ENCODE measurements around the gene PRKD1.

The PRKD1 gene

DNA sequence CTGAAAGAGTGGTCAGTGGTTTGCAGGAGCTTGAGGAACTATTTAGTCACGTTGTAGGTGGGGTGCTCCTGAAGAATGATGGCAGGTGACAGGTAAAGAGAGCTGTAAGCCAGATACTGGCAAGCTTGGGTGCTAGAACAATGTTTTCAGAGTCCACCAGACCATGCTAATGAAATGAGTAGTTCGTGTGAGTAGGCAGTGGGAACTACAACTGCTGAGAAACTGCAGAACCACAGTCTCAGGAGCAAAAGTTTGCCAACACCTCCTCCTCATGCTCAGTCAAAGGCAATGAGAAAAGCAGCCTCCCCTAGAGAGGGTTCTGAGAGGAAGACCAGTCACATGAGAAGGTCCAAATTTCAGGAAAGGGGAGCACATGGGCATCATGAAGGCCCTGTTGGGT is 91.3 kb downstream of the PRKD1 start:
- ATAC-seq = no peak
- TF ChIP-seq ZFP30 (CRISPR knock-in tag; IDR thresholded peaks at IDR 0.05) = no peak
- TF ChIP-seq TCF4 (CRISPR knock-in tag; IDR thresholded peaks at IDR 0.05; ENCODE audit: borderline replicate concordance) = no peak
- TF ChIP-seq ESRRG (CRISPR knock-in tag; IDR thresholded peaks at IDR 0.05) = no peak
- TF ChIP-seq ZC3H10 (CRISPR knock-in tag; IDR thresholded peaks at IDR 0.05) = no peak
- no peak for TF ChIP-seq ARNTL (CRISPR knock-in tag; IDR thresholded peaks at IDR 0.05; ENCODE audit: borderline replicate concordance, low read depth)
- TF ChIP-seq RARB (CRISPR knock-in tag; IDR thresholded peaks at IDR 0.05) = no peak
- TF ChIP-seq, protein P1, sequence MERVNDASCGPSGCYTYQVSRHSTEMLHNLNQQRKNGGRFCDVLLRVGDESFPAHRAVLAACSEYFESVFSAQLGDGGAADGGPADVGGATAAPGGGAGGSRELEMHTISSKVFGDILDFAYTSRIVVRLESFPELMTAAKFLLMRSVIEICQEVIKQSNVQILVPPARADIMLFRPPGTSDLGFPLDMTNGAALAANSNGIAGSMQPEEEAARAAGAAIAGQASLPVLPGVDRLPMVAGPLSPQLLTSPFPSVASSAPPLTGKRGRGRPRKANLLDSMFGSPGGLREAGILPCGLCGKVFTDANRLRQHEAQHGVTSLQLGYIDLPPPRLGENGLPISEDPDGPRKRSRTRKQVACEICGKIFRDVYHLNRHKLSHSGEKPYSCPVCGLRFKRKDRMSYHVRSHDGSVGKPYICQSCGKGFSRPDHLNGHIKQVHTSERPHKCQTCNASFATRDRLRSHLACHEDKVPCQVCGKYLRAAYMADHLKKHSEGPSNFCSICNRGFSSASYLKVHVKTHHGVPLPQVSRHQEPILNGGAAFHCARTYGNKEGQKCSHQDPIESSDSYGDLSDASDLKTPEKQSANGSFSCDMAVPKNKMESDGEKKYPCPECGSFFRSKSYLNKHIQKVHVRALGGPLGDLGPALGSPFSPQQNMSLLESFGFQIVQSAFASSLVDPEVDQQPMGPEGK (CRISPR knock-in tag; IDR thresholded peaks at IDR 0.05; ENCODE audit: borderline replicate concordance) = no peak
- no peak for TF ChIP-seq CSDC2 (CRISPR knock-in tag; IDR thresholded peaks at IDR 0.05)
- TF ChIP-seq ZNF70 (CRISPR knock-in tag; IDR thresholded peaks at IDR 0.05) = no peak
- TF ChIP-seq, protein P2, sequence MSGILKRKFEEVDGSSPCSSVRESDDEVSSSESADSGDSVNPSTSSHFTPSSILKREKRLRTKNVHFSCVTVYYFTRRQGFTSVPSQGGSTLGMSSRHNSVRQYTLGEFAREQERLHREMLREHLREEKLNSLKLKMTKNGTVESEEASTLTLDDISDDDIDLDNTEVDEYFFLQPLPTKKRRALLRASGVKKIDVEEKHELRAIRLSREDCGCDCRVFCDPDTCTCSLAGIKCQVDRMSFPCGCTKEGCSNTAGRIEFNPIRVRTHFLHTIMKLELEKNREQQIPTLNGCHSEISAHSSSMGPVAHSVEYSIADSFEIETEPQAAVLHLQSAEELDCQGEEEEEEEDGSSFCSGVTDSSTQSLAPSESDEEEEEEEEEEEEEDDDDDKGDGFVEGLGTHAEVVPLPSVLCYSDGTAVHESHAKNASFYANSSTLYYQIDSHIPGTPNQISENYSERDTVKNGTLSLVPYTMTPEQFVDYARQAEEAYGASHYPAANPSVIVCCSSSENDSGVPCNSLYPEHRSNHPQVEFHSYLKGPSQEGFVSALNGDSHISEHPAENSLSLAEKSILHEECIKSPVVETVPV (CRISPR knock-in tag; IDR thresholded peaks at IDR 0.05) = no peak
- TF ChIP-seq, protein P3, sequence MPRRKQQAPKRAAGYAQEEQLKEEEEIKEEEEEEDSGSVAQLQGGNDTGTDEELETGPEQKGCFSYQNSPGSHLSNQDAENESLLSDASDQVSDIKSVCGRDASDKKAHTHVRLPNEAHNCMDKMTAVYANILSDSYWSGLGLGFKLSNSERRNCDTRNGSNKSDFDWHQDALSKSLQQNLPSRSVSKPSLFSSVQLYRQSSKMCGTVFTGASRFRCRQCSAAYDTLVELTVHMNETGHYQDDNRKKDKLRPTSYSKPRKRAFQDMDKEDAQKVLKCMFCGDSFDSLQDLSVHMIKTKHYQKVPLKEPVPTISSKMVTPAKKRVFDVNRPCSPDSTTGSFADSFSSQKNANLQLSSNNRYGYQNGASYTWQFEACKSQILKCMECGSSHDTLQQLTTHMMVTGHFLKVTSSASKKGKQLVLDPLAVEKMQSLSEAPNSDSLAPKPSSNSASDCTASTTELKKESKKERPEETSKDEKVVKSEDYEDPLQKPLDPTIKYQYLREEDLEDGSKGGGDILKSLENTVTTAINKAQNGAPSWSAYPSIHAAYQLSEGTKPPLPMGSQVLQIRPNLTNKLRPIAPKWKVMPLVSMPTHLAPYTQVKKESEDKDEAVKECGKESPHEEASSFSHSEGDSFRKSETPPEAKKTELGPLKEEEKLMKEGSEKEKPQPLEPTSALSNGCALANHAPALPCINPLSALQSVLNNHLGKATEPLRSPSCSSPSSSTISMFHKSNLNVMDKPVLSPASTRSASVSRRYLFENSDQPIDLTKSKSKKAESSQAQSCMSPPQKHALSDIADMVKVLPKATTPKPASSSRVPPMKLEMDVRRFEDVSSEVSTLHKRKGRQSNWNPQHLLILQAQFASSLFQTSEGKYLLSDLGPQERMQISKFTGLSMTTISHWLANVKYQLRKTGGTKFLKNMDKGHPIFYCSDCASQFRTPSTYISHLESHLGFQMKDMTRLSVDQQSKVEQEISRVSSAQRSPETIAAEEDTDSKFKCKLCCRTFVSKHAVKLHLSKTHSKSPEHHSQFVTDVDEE (CRISPR knock-in tag; IDR thresholded peaks at IDR 0.05) = no peak
- no peak for TF ChIP-seq ZFP3 (CRISPR knock-in tag; IDR thresholded peaks at IDR 0.05)
- TF ChIP-seq ISL1 (CRISPR knock-in tag; IDR thresholded peaks at IDR 0.05) = no peak
- no peak for TF ChIP-seq OSR1 (CRISPR knock-in tag; IDR thresholded peaks at IDR 0.05)
- no peak for TF ChIP-seq ZNF565 (CRISPR knock-in tag; conservative IDR thresholded peaks at IDR 0.05; ENCODE audit: low read depth)

DNA sequence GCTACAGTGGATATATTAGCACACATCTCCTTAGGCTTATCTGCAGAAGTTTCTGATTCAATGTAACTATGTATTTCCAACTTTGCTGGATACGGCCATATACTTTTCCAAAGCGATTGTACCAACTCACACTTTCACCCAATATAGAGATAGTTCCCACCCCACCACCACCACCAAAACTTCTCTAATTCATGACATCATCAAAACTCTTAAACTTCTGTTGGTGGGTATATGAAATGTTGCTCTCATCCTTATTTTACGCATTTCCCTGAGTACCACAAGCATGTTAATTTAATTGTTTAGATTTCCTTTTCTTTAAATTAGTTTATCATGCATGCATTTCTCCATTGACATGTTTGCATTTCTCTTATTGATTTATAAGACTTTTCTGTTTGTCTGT is 95.6 kb downstream of the PRKD1 start:
- ATAC-seq = no peak
- TF ChIP-seq ZNF70 (CRISPR knock-in tag; IDR thresholded peaks at IDR 0.05) (no peak), CSDC2 (CRISPR knock-in tag; IDR thresholded peaks at IDR 0.05) (no peak), OSR1 (CRISPR knock-in tag; IDR thresholded peaks at IDR 0.05) (no peak), ZFP30 (CRISPR knock-in tag; IDR thresholded peaks at IDR 0.05) (no peak), ESRRG (CRISPR knock-in tag; IDR thresholded peaks at IDR 0.05) (no peak), TCF4 (CRISPR knock-in tag; IDR thresholded peaks at IDR 0.05; ENCODE audit: borderline replicate concordance) (no peak)
- TF ChIP-seq, protein P4, sequence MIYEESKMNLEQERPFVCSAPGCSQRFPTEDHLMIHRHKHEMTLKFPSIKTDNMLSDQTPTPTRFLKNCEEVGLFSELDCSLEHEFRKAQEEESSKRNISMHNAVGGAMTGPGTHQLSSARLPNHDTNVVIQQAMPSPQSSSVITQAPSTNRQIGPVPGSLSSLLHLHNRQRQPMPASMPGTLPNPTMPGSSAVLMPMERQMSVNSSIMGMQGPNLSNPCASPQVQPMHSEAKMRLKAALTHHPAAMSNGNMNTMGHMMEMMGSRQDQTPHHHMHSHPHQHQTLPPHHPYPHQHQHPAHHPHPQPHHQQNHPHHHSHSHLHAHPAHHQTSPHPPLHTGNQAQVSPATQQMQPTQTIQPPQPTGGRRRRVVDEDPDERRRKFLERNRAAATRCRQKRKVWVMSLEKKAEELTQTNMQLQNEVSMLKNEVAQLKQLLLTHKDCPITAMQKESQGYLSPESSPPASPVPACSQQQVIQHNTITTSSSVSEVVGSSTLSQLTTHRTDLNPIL (CRISPR knock-in tag; IDR thresholded peaks at IDR 0.05; ENCODE audit: low read depth) = no peak
- TF ChIP-seq, protein P1 (CRISPR knock-in tag; IDR thresholded peaks at IDR 0.05; ENCODE audit: borderline replicate concordance) = no peak
- TF ChIP-seq, protein P3 (CRISPR knock-in tag; IDR thresholded peaks at IDR 0.05) = no peak

DNA sequence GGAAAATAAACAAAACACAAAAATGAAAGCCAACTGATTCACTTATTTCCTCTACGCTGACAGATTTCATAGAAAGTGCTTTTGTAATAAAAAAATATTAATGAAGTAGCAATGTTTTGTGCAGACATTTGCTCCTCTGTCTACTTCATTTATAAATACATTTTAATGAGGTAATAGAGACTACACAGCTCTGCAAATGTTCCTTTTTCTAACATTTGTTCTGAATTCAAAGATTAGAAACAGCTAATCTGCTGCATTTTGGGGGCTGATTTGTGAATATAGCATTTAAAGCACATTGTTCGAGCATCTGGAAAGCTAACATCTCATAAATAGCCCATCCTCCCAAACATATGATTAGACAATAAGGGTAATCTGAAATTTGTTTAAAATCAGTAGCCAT is 97.8 kb downstream of the PRKD1 start:
- no peak for ATAC-seq
- TF ChIP-seq ZNF8 (CRISPR knock-in tag; IDR thresholded peaks at IDR 0.05) (no peak), ZC3H10 (CRISPR knock-in tag; IDR thresholded peaks at IDR 0.05) (no peak), ARNTL (CRISPR knock-in tag; IDR thresholded peaks at IDR 0.05; ENCODE audit: borderline replicate concordance, low read depth) (no peak), ZFP3 (CRISPR knock-in tag; IDR thresholded peaks at IDR 0.05) (no peak), CSDC2 (CRISPR knock-in tag; IDR thresholded peaks at IDR 0.05) (no peak), ISL1 (CRISPR knock-in tag; IDR thresholded peaks at IDR 0.05) (no peak), BACH2 (CRISPR knock-in tag; IDR thresholded peaks at IDR 0.05; ENCODE audit: borderline replicate concordance) (no peak), RARB (CRISPR knock-in tag; IDR thresholded peaks at IDR 0.05) (no peak), GLIS3 (CRISPR knock-in tag; IDR thresholded peaks at IDR 0.05) (no peak), ZNF565 (CRISPR knock-in tag; conservative IDR thresholded peaks at IDR 0.05; ENCODE audit: low read depth) (no peak)
- TF ChIP-seq, protein P3 (CRISPR knock-in tag; IDR thresholded peaks at IDR 0.05) = no peak
- TF ChIP-seq, protein P4 (CRISPR knock-in tag; IDR thresholded peaks at IDR 0.05; ENCODE audit: low read depth) = no peak

All from SK-N-SH treated with all-trans-retinoic acid at 6 μM for 48 hours (cell line).